ENCODE results near the gene MAF. TPM values are rescaled to one million over a fixed set of nuclear protein-coding genes. Genes with fewer than 3 reads are reported as not detected.

MAF gene
- total RNA-seq: 10 to 100 TPM; 11.0 to 92.6 (median 26.3) TPM

DNA sequence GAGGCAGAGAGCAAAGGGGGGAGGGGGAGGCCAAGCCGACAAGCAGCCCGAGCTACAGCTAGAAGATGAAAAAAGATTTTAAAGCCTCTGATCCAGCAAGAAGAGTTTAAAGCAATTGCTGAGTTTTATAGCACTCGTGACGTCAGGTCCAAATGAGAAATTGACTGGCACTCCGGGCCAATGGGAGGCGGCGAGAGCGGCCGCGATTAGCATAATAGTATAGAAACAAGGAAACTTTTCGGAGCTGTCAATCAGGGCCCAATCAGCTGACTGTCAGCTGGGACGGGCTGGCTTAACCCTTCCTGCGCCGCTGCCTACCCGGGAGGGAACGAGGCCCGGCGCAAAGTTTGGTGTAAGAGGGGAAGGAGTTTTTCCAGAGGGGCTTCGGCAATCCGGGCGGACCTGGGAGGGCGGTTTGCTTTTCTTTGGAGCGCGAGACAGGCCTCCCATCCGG is at the start of gene MAF:
MAF (minus strand) TSS at position 100 of the 454 bp plus-strand sequence. CDS start 835 bp downstream, outside the sequence.
- no peaks in the 10 kb centered on the region for H3K4me1 ChIP-seq
- intact Hi-C loops (cut with DNase I; ENCODE audit: low total_unique reads): no loop called here
- no peaks in the 10 kb centered on the region for H3K27me3 ChIP-seq
- peak; percentile 15 to 59 for TF ChIP-seq POLR2A (IDR thresholded peaks at IDR 0.05)
- TF ChIP-seq, protein P1, sequence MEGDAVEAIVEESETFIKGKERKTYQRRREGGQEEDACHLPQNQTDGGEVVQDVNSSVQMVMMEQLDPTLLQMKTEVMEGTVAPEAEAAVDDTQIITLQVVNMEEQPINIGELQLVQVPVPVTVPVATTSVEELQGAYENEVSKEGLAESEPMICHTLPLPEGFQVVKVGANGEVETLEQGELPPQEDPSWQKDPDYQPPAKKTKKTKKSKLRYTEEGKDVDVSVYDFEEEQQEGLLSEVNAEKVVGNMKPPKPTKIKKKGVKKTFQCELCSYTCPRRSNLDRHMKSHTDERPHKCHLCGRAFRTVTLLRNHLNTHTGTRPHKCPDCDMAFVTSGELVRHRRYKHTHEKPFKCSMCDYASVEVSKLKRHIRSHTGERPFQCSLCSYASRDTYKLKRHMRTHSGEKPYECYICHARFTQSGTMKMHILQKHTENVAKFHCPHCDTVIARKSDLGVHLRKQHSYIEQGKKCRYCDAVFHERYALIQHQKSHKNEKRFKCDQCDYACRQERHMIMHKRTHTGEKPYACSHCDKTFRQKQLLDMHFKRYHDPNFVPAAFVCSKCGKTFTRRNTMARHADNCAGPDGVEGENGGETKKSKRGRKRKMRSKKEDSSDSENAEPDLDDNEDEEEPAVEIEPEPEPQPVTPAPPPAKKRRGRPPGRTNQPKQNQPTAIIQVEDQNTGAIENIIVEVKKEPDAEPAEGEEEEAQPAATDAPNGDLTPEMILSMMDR (IDR thresholded peaks at IDR 0.05): no peak
- peak; percentile 89 to 95 for DNase-seq
- H3K9me3 ChIP-seq: no peaks in the 10 kb centered on the region
- H3K36me3 ChIP-seq: no peaks in the 10 kb centered on the region
- H3K4me3 ChIP-seq: peak within 1 kb of the TSS; percentile 82 to 90
- peak within 1 kb of the TSS; percentile 98 to 99 for H3K27ac ChIP-seq

DNA sequence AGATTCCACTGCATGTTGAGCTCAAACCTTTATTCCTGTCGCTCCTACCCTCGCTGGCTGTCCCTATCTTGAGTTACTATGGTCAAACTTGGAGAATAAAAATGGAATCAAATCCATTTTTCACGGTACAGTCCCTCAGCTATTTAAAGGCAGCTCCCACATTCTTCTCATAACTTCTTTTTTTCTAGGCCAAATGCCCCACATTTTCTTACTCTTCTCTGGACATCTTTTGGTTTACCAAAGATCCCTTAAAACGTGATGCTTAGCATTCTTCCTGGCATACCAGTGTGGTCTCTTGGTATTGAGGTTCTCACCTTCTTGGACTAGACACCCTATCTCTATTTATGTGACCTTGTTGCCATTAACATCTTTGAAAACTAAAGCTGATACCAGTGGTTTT is 48.3 kb upstream of the MAF start:
- no peak for DNase-seq
- Histone ChIP-seq H3K4me3 (no peak overlapping the region), H3K9me3 (no peaks in the 10 kb centered on the region), H3K4me1 (no peaks in the 10 kb centered on the region), H3K27me3 (no peaks in the 10 kb centered on the region), H3K36me3 (no peaks in the 10 kb centered on the region), H3K27ac (no peak overlapping the region)
- intact Hi-C loops (cut with DNase I; ENCODE audit: low total_unique reads): no loop called here
- TF ChIP-seq, protein P1 (IDR thresholded peaks at IDR 0.05): no peak
- TF ChIP-seq POLR2A (IDR thresholded peaks at IDR 0.05): no peak

DNA sequence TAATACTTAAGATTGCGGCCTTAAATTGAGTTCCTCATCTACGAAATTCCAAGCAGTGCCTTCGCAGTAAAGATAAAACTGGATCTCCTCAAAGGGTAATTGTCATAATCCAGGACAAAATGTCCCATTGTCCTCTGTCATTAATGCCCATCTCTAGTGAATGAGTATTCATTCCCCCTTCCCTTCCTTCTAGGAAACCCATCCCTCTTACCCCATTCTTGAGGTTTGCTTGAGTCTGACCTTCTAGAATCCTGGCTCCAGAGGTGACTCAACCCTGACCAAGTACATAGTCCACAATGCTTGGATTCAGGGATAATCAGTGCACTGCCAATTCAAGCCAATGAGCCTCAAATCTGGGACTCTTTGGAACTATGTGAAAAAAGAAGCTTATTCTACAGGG is 47.0 kb upstream of the MAF start:
- no peaks in the 10 kb centered on the region for H3K4me1 ChIP-seq
- H3K4me3 ChIP-seq: no peak overlapping the region
- no peaks in the 10 kb centered on the region for H3K9me3 ChIP-seq
- DNase-seq: no peak
- intact Hi-C loops (cut with DNase I; ENCODE audit: low total_unique reads): no loop called here
- H3K27ac ChIP-seq: no peak overlapping the region
- H3K36me3 ChIP-seq: no peaks in the 10 kb centered on the region
- TF ChIP-seq, protein P1 (IDR thresholded peaks at IDR 0.05): no peak
- no peak for TF ChIP-seq POLR2A (IDR thresholded peaks at IDR 0.05)
- H3K27me3 ChIP-seq: no peaks in the 10 kb centered on the region

DNA sequence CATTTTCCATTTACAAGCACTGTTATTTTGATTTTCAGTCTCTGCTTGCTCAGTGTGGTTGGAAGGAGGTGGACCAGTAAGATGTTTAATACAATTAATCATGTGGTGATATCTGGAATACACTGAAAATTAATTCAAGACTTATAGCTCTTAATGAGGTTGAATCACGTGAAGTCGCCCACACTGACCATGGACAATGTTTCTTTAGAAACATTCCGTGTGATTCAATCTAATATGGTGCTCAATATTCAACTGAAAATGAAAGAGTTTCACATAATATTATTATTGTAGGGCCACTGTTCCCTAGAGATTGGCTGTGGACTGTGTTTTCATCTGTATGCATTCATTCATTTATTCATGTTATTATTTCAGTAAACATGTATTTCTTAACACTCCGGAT is 45.2 kb upstream of the MAF start:
- DNase-seq: no peak

DNA sequence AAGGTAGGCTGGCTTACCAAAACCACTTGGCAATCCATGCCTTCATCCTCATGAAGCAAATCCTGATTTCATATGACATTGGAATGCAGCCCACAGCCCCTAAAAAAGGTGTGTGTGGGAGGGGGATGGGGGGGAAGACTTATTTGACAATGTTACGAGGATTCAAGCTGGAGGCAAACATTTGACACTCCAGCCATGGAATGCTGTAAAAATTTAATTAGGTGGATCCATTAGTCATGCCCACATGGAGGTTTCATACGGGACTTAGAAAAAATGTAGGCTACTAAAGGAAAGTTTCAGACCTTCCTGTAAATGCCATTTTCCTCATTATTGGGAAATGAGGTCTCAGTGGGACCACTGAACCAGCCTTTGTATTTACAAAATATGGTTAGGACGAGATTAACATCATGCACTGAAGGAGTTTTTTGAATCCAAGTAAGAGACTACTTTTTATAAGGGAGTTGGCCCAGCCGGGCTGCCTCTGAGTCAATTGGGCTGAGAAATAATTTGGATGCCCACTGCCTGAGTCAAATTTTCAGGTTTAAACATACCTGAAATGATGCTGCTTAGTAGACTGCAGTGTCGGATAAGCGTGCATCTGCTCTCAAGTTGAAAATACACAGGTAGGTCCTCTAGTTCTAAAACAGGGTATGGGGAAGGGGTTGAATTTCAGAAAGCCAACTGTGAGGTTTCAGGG is 44.6 kb upstream of the MAF start:
- no peak for DNase-seq

More for the DNA sequence above, 45.2 kb upstream of the MAF start:
- intact Hi-C loops (cut with DNase I; ENCODE audit: low total_unique reads): no loop called here
- H3K9me3 ChIP-seq: no peaks in the 10 kb centered on the region
- TF ChIP-seq POLR2A (IDR thresholded peaks at IDR 0.05): no peak
- TF ChIP-seq, protein P1 (IDR thresholded peaks at IDR 0.05): no peak
- H3K27ac ChIP-seq: no peak overlapping the region
- H3K4me1 ChIP-seq: no peaks in the 10 kb centered on the region
- no peaks in the 10 kb centered on the region for H3K27me3 ChIP-seq
- no peak overlapping the region for H3K4me3 ChIP-seq
- no peaks in the 10 kb centered on the region for H3K36me3 ChIP-seq

More for the DNA sequence above, 44.6 kb upstream of the MAF start:
- H3K36me3 ChIP-seq: no peaks in the 10 kb centered on the region
- H3K9me3 ChIP-seq: no peaks in the 10 kb centered on the region
- TF ChIP-seq POLR2A (IDR thresholded peaks at IDR 0.05): no peak
- TF ChIP-seq, protein P1 (IDR thresholded peaks at IDR 0.05): no peak
- no peaks in the 10 kb centered on the region for H3K27me3 ChIP-seq
- no peak overlapping the region for H3K27ac ChIP-seq
- H3K4me1 ChIP-seq: no peaks in the 10 kb centered on the region
- intact Hi-C loops (cut with DNase I; ENCODE audit: low total_unique reads): no loop called here
- no peak overlapping the region for H3K4me3 ChIP-seq
